GM13977 (cell line): ENCODE measurements around the gene EPB41L2.
"Not testable (repeated sequence)": the region's sequence is repeated elsewhere in the genome, so short reads cannot be mapped to it uniquely, and the experiment has no call there.

Experiments
- DNase-seq: peaks from one replicate; pipeline ENCODE4 v3.0.0; 2012; ENCODE audit warnings: low spot score
- in situ Hi-C: fragments of 300-500 bp; cut with MboI; formaldehyde crosslinking; loops from one replicate; pipeline ENCODE4 v1.12.0; 2022; ENCODE audit warnings: low sequenced_read_pairs, low pct_unique_long_range_greater_than_20kb, mixed read lengths, inconsistent platforms; ENCODE audit not compliant: unreplicated experiment
- TF ChIP-seq, protein P1 (sequence below): IDR thresholded peaks from 2 replicates; pipeline ENCODE4 v1.5.1; 2012; ENCODE audit warnings: mild to moderate bottlenecking, control low read depth; ENCODE audit not compliant: insufficient read depth; ENCODE audit errors: extremely low read depth, missing control alignments

The EPB41L2 gene

DNA sequence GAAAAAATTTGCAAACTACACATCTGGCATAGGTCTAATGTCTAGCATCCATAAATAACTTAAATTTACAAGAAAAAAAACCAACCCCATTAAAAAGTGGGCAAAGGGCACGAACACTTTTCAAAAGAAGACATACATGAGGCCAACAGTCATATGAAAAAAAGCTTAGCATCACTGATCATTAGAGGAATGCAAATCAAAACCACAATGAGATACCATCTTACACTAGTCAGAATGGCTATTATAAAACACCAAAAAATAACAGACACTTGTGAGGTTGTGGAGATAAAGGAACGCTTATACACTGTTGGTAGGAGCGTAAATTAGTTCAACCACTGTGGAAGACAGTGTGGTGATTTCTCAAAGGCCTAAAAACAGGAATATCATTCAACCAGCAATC lies 33.7 kb upstream of the EPB41L2 start:
- in situ Hi-C loops = no loop called here
- no peak for DNase-seq

DNA sequence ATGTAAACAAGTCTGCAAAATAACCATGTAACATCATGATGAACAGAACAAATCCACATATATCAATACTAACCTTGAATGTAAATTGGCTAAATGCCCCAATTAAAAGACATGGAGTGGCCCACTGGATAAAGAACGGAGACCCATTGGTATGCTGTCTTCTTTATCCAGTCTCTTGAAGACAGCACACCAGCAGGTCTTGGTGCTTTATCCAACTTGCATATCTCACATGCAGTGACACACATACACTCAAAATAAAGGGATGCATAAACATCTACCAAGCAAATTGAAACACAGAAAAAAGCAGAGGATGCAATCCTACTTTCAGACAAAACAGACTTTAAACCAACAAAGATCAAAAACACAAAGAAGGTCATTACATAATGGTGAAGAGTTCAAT lies 30.3 kb upstream of the EPB41L2 start:
- in situ Hi-C loops = no loop called here
- TF ChIP-seq, protein P1, sequence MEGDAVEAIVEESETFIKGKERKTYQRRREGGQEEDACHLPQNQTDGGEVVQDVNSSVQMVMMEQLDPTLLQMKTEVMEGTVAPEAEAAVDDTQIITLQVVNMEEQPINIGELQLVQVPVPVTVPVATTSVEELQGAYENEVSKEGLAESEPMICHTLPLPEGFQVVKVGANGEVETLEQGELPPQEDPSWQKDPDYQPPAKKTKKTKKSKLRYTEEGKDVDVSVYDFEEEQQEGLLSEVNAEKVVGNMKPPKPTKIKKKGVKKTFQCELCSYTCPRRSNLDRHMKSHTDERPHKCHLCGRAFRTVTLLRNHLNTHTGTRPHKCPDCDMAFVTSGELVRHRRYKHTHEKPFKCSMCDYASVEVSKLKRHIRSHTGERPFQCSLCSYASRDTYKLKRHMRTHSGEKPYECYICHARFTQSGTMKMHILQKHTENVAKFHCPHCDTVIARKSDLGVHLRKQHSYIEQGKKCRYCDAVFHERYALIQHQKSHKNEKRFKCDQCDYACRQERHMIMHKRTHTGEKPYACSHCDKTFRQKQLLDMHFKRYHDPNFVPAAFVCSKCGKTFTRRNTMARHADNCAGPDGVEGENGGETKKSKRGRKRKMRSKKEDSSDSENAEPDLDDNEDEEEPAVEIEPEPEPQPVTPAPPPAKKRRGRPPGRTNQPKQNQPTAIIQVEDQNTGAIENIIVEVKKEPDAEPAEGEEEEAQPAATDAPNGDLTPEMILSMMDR = no peak
- DNase-seq = no peak

More for the DNA sequence above, 33.7 kb upstream of the EPB41L2 start:
- TF ChIP-seq, protein P1 = no peak

DNA sequence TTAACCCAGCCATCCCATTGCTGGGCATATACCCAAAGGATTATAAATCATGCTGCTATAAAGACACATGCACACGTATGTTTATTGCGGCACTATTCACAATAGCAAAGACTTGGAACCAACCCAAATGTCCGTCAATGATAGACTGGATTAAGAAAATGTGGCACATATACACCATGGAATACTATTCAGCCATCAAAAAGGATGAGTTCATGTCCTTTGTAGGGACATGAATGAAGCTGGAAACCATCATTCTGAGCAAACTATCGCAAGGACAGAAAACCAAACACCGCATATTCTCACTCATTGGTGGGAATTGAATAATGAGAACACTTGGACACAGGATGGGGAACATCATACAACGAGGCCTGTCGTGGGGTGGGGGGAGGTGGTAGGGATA lies 28.9 kb upstream of the EPB41L2 start:
- DNase-seq, in situ Hi-C loops: not testable (repeated sequence)

DNA sequence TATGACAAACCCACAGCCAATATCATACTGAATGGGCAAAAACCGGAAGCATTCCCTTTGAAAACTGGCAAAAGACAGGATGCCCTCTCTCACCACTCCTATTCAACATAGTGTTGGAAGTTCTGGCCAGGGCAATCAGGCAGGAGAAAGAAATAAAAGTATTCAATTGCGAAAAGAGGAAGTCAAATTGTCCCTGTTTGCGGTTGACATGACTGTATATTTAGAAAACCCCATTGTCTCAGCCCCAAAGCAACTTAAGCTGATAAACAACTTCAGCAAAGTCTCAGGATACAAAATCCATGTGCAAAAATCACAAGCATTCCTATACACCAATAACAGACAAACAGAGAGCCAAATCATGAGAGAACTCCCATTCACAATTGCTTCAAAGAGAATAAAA lies 27.3 kb upstream of the EPB41L2 start:
- in situ Hi-C loops, DNase-seq: not testable (repeated sequence)

DNA sequence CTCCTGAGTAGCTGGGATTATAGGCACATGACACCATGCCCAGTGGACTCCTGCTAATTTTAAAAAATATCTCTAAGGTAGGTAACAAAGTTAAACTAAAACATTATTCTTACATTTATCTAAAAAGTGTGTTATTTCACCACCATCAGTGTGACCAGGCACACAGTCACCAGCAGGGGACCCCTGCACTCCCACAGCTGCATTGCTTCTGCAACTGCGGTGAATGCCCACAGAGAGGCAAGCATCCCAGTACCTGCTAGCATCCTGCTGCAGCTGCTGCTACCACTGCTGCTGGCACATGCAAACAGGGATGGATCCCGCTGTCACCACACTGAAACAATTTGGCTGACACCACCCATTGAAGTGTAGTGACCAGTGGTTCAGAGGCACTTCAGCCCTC lies 21.9 kb upstream of the EPB41L2 start:
- TF ChIP-seq, protein P1 = peak; percentile 10
- no peak for DNase-seq
- in situ Hi-C loops = no loop called here

DNA sequence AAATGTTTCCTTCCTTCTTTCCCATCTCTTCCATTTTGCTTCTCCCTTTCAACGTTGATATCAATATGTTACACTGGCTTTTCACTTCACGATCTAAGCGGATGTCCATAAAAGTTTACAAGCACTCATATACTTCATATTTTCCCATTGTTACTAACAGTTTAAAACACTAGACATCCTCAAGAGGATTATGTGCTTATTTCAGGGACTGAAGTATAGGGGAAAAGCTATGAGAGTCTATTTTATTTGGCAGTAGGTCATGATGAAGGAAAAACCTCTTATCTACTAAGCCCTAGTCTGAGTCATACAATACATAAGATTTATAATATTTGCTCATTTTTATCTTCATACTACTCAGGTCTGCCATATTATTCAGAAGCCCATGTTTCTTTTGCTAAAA lies 20.6 kb upstream of the EPB41L2 start:
- TF ChIP-seq, protein P1 = no peak
- DNase-seq = no peak
- in situ Hi-C loops = no loop called here

DNA sequence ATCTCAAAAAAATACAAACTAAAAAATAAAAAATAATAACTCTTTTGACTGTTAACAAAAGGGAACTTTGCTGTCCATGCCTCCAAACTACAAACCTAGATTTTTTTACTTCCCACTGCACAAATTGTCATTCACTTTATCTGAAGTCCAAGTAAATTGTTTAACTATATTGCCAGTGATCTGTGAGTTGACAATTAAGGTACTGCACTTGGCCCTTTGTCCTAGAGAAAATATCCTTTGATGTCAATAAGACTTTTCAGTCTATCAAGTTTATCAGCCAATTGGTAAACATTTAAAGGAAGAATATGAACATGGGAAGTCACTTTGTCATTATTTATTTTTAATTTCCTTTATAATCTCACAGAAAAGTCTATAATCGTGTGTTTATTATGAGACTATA lies 19.3 kb upstream of the EPB41L2 start:
- TF ChIP-seq, protein P1 = no peak
- no peak for DNase-seq
- in situ Hi-C loops = no loop called here

DNA sequence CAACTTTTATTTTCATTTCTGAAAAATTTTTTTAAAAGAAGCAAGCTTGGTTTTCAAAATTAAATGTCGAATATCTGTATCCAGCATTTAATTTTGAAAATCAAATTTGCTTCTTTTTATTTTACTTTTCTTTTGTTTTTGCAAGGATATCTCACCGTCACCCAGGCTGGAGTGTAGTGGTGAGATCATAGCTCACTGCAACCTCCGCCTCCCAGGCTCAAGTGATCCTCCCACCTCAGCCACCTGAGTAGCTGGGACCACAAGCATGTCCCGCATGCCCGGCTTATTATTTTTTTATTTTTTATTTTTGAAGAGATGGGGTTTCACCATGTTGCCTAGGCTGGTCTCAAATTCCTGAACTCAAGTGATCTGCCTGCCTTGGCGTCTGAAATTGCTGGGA lies 17.0 kb upstream of the EPB41L2 start:
- no peak for DNase-seq
- TF ChIP-seq, protein P1 = no peak
- in situ Hi-C loops = no loop called here
